ENCODE results near the gene BCO1.

DNA sequence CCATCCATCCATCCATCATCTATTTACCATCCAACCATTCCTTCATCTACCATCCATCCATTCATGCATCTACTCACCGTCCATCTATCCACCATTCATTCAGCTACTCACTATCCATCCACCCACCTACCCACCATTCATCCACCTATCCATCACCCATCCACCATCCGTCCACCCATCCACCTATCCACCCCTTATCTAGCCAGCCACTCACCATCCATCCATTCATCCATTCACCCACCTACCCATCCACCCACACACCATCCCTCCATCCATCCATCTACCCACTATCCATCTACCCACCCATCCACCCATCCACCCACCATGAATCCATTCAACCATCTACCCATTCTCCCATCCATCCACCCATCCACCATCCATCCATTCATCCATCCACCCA lies 26.6 kb downstream of the BCO1 start:
- no peak for TF ChIP-seq RXRA (IDR thresholded peaks at IDR 0.05)
- TF ChIP-seq, protein P1, sequence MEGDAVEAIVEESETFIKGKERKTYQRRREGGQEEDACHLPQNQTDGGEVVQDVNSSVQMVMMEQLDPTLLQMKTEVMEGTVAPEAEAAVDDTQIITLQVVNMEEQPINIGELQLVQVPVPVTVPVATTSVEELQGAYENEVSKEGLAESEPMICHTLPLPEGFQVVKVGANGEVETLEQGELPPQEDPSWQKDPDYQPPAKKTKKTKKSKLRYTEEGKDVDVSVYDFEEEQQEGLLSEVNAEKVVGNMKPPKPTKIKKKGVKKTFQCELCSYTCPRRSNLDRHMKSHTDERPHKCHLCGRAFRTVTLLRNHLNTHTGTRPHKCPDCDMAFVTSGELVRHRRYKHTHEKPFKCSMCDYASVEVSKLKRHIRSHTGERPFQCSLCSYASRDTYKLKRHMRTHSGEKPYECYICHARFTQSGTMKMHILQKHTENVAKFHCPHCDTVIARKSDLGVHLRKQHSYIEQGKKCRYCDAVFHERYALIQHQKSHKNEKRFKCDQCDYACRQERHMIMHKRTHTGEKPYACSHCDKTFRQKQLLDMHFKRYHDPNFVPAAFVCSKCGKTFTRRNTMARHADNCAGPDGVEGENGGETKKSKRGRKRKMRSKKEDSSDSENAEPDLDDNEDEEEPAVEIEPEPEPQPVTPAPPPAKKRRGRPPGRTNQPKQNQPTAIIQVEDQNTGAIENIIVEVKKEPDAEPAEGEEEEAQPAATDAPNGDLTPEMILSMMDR (IDR thresholded peaks at IDR 0.05; ENCODE audit: low read depth, low read length, missing input control) = no peak
- no peak for TF ChIP-seq YY1 (IDR thresholded peaks at IDR 0.05)
- TF ChIP-seq JUND (IDR thresholded peaks at IDR 0.05) = no peak
- no peak for TF ChIP-seq FOXA1 (IDR thresholded peaks at IDR 0.05)
- no peak for TF ChIP-seq SP1 (IDR thresholded peaks at IDR 0.05)
- no peak for TF ChIP-seq RAD21 (IDR thresholded peaks at IDR 0.05)
- TF ChIP-seq, protein P2, sequence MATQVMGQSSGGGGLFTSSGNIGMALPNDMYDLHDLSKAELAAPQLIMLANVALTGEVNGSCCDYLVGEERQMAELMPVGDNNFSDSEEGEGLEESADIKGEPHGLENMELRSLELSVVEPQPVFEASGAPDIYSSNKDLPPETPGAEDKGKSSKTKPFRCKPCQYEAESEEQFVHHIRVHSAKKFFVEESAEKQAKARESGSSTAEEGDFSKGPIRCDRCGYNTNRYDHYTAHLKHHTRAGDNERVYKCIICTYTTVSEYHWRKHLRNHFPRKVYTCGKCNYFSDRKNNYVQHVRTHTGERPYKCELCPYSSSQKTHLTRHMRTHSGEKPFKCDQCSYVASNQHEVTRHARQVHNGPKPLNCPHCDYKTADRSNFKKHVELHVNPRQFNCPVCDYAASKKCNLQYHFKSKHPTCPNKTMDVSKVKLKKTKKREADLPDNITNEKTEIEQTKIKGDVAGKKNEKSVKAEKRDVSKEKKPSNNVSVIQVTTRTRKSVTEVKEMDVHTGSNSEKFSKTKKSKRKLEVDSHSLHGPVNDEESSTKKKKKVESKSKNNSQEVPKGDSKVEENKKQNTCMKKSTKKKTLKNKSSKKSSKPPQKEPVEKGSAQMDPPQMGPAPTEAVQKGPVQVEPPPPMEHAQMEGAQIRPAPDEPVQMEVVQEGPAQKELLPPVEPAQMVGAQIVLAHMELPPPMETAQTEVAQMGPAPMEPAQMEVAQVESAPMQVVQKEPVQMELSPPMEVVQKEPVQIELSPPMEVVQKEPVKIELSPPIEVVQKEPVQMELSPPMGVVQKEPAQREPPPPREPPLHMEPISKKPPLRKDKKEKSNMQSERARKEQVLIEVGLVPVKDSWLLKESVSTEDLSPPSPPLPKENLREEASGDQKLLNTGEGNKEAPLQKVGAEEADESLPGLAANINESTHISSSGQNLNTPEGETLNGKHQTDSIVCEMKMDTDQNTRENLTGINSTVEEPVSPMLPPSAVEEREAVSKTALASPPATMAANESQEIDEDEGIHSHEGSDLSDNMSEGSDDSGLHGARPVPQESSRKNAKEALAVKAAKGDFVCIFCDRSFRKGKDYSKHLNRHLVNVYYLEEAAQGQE (IDR thresholded peaks at IDR 0.05) = no peak
- TF ChIP-seq, protein P3, sequence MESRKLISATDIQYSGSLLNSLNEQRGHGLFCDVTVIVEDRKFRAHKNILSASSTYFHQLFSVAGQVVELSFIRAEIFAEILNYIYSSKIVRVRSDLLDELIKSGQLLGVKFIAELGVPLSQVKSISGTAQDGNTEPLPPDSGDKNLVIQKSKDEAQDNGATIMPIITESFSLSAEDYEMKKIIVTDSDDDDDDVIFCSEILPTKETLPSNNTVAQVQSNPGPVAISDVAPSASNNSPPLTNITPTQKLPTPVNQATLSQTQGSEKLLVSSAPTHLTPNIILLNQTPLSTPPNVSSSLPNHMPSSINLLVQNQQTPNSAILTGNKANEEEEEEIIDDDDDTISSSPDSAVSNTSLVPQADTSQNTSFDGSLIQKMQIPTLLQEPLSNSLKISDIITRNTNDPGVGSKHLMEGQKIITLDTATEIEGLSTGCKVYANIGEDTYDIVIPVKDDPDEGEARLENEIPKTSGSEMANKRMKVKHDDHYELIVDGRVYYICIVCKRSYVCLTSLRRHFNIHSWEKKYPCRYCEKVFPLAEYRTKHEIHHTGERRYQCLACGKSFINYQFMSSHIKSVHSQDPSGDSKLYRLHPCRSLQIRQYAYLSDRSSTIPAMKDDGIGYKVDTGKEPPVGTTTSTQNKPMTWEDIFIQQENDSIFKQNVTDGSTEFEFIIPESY (IDR thresholded peaks at IDR 0.05) = no peak
- TF ChIP-seq HNF4G (IDR thresholded peaks at IDR 0.05) = no peak
- TF ChIP-seq, protein P4, sequence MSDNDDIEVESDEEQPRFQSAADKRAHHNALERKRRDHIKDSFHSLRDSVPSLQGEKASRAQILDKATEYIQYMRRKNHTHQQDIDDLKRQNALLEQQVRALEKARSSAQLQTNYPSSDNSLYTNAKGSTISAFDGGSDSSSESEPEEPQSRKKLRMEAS (IDR thresholded peaks at IDR 0.05) = no peak
- TF ChIP-seq GABPA (IDR thresholded peaks at IDR 0.05 in 1 of 2, conservative IDR thresholded peaks at IDR 0.05 in 1 of 2) = no peak
- no peak for TF ChIP-seq EGR1 (IDR thresholded peaks at IDR 0.05; ENCODE audit: low read depth in 2 of 2)
- no peak for TF ChIP-seq HNF4A (conservative IDR thresholded peaks at IDR 0.05)

Measured in liver (tissue), 3 donors.